Uterus (tissue), 2 donors: ENCODE data around the gene TIA1.

Experiments
- POLR2A ChIP-seq, 2 donors: fragments of 450-650 bp; IDR thresholded peaks; one replicate each; pipeline ENCODE4 v1.6.1; 2016; ENCODE audit warnings: antibody characterized with exemption in 2 of 2, mild to moderate bottlenecking in 1 of 2, moderate library complexity in 1 of 2
- TF ChIP-seq, protein P1 (sequence below), 4 experiments: fragments of 200-600 bp in 2 of 4; fragments of 450-650 bp in 2 of 4; sonication (generic) in 2 of 4; IDR thresholded peaks; one replicate each; pipeline ENCODE4 v1.5.1; 2016 to 2019; ENCODE audit warnings: antibody characterized with exemption in 4 of 4, mild to moderate bottlenecking in 2 of 4, moderate library complexity in 1 of 4

GRCh38 chr2:70233926-70234325, 14.5 kb downstream of the TIA1 start:
- TF ChIP-seq, protein P1, sequence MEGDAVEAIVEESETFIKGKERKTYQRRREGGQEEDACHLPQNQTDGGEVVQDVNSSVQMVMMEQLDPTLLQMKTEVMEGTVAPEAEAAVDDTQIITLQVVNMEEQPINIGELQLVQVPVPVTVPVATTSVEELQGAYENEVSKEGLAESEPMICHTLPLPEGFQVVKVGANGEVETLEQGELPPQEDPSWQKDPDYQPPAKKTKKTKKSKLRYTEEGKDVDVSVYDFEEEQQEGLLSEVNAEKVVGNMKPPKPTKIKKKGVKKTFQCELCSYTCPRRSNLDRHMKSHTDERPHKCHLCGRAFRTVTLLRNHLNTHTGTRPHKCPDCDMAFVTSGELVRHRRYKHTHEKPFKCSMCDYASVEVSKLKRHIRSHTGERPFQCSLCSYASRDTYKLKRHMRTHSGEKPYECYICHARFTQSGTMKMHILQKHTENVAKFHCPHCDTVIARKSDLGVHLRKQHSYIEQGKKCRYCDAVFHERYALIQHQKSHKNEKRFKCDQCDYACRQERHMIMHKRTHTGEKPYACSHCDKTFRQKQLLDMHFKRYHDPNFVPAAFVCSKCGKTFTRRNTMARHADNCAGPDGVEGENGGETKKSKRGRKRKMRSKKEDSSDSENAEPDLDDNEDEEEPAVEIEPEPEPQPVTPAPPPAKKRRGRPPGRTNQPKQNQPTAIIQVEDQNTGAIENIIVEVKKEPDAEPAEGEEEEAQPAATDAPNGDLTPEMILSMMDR (IDR thresholded peaks at IDR 0.05), result no peak
- no peak for TF ChIP-seq POLR2A (IDR thresholded peaks at IDR 0.05)
